NCI-H2171 treated with DMSO at 0.1 percent for 48 hours (cell line): ENCODE results near the gene CCL28.
"Not testable (repeated sequence)": the region's sequence is repeated elsewhere in the genome, so short reads cannot be mapped to it uniquely, and the experiment has no call there.

Experiments
- DNase-seq: peaks from one replicate; lab custom pipeline; 2025; lab: John Stamatoyannopoulos, UW

CCL28 gene

DNA sequence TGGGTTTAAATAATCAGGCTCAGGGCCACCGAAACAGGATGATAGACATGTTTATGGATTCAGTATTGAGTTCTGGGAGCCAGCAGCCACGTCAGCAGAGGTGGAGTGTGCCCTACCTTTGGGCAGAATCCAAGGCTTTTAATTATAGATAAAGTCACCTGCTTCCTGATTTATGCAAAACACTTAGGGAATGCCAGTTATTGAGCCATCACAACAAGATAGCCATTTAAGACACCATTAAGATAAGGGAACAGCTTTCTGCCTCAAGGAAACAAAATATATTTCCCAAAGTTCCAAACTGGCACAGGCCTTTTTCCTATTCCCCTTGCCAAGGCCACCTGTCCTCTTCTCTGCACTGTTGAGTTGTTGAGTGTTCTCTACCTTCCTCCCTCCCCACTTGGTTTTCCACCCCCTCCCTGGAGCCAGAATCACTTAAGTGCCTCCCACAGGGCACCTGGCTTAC lies 2.4 kb downstream of the CCL28 start:
- no peak for DNase-seq

DNA sequence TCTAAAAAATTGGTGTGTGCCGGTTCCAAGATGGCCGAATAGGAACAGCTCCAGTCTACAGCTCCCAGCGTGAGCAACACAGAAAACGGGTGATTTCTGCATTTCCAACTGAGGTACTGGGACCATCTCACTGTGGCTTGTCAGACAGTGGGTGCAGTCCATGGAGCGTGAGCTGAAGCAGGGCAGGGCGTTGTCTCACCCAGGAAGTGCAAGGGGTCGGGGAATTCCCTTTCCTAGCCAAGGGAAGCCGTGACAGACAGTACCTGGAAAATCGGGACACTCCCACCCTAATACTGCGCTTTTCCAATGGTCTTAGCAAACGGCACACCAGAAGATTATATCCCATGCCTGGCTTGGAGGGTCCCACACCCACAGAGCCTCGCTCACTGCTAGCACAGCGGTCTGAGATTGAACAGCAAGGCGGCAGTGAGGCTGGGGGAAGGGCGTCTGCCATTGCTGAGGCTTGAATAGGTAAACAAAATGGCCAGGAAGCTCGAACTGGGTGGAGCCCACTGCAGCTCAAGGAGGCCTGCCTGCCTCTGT lies 9.6 kb downstream of the CCL28 start:
- DNase-seq: not testable (repeated sequence)

- no peak for DNase-seq
Observed at GRCh38 chr5:43401827-43402226, 10.4 kb downstream of the CCL28 start.

DNA sequence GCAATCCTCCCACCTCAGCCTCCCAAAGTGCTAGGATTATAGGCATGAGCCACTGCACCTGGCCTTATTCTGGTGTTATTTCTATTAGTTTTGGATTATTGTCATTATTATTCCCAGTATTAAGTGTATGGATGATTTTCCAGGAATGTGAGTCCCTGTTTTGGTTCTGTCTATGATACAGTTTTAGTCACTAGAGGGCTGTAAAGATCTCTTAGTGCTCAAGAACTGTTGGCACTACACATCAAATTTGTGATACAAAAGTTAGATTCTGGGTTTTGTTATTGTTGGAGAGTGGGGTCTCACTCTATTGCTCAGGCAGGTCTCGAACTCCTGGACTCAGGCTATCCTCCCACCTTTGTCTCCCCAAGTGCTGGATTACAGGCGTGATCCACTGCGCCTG lies 12.1 kb downstream of the CCL28 start:
- peak; percentile 10 for DNase-seq

- peak; percentile 63 for DNase-seq
Observed at GRCh38 chr5:43396762-43397304, 15.4 kb downstream of the CCL28 start.

DNA sequence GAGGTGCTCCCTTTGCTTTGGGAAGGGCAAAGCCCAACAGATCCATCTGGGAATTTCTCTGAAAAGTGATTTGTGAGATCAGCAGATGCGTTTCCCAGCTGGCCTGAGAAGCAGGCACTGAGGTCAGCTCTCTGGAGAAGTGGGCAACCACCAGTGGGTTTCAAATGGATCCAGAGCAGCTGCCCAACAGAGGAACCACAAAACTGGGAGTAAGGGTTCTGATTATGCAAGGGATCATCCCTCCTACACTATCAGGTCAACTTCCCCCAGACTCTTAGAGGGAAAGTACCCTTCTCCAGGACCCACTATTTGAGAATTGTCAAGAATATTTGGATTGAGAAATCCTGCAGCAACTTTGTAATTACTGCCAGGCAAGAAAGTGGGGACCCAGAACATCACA lies 21.7 kb downstream of the CCL28 start:
- DNase-seq: no peak

GRCh38 chr5:43389679-43390329 lies 22.4 kb downstream of the CCL28 start:
- DNase-seq: peak; percentile 79

DNA sequence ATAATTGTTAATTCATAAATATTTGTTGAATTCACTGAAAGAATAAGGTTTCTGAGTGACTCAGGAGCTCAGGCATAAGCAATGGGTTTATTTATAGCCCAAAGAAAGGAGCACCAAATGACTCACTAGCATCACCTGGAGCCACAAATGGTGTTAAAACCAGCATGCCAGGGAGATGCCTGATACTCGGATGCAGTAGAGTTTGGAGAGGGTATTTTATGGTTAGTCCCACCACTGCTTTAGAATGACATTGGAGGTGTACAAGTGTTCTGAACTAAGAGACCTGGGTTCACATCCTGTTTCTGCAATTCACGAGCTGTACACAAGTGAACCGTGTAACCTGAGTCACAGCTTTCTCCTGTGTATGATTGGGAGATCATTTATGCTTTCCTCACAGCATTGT lies 25.2 kb downstream of the CCL28 start:
- DNase-seq: no peak

DNA sequence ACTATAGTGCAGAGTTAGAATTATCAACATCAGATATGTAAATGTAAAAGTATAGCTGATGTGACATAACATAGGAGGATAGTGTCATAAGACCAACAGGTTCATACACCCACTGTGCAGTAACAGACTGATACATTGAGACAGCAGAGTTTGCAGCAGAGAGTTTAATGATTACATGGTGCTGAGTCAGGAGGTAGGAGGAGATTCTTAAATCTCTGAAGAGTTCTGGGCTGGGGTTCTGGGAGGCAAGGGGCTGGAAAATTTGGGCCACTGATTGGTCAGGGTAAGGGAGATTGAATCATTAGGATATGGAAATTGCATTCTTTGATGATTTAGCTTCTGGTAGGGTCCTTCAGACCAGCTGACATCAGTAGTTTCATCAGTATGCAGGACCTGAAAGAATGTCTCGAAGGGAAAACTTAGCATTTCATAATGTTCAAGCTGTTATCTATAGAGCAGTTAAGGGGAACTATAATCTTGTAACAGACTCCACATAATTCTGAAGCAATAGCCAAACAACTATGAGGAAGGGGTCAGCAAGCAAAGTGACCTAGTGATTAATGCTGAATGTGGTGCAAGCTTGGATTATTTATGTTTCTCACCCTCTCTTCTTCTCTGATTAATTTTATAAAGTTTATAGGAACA lies 35.6 kb downstream of the CCL28 start:
- no peak for DNase-seq

GRCh38 chr5:43371821-43372220 lies 40.4 kb downstream of the CCL28 start:
- DNase-seq: no peak

GRCh38 chr5:43370352-43370751 lies 41.8 kb downstream of the CCL28 start:
- no peak for DNase-seq

DNA sequence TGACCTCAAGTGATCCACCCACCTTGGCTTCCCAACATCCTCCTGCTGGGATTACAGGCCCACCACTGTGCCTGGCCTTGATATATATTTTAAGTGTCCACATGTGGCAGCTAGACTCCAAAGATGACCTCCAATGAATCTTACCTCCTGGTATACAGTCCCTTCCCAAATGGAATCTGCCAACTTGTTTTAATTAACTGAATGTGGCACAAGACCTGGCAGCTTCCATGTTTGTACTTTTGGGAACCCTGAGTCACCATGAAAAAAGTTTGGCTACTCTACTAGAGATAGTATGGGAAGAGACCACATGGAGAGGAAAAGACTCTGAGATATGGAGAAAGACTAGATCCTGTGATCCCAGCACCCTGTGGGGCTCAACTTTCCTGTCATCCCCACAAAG lies 42.5 kb downstream of the CCL28 start:
- DNase-seq: no peak

GRCh38 chr5:43367909-43368669 lies 44.1 kb downstream of the CCL28 start:
- no peak for DNase-seq

DNA sequence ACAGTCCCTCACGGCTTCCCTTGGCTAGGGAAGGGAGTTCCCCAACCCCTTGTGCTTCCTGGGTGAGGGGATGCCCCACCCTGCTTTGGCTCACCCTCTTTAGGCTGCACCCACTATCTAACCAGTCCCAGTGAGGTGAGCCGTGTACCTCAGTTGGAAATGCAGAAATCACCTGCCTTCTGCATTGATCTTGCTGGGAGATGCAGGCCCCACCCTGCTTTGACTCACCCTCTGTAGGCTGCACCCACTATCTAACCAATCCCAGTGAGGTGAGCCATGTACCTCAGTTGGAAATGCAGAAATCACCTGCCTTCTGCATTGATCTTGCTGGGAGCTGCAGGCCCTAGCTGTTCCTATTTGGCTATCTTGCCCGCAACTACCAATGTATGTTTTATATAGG lies 44.7 kb downstream of the CCL28 start:
- DNase-seq: no peak

- DNase-seq: not testable (repeated sequence)
Observed at GRCh38 chr5:43366680-43367246, 45.4 kb downstream of the CCL28 start.

- not testable (repeated sequence) for DNase-seq
Observed at GRCh38 chr5:43365155-43365554, 47.0 kb downstream of the CCL28 start.

- no peak for DNase-seq
Observed at GRCh38 chr5:43363445-43364152, 48.6 kb downstream of the CCL28 start.

DNA sequence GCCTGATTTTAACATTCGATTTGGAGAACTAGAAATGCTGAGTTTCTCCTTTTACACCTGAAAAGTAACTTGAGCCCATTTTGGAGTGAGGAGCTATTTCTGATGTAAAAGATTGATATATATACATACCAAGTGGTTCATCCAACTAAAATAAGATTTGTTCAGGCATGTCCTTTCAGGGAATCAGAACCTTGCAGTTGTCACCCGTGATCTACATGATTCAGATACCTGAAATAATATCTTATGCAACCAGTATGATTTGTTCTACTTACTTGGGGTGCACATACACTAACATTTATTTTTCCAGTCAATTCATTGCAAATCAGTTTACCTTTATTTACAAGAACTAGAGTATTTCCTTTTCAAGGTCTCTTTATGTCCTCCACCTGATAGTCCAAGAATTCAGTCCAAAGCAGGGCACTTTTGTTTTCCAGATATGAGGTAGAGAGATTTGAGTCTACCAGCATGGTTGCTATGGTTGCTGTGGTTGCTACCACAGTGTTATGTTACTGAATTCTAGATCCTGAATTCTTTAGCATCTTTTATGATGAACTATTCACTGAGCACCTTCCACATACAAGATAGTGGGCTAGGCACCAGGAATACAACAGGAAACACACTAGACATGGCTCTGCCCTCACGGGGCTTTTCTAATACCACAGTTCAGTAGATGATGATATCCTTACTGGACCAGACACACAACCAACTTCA lies 49.3 kb downstream of the CCL28 start:
- no peak for DNase-seq

- no peak for DNase-seq
Observed at GRCh38 chr5:43358726-43359125, 53.5 kb downstream of the CCL28 start.

DNA sequence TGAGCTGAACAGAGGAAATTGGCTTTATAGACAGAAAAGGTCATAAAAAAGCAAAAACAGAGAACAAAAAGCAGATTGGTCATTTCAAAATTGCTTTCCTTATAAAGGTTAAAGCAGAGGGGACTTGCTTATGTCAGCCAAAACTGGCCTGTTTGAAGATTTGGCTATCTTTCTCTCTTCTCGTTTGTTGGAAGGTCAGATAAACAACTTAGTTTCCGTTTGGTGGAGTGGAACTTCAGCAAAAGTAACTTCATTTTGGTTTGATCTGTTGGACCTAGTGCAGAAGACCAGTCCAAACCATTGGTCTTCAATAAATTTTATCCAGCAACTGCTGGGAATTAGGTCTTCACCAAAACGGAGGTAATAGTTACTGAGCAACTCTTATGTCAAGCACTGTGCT lies 53.9 kb downstream of the CCL28 start:
- no peak for DNase-seq

GRCh38 chr5:43357878-43358281 lies 54.3 kb downstream of the CCL28 start:
- no peak for DNase-seq
